Ovary (tissue), 9 donors: ENCODE results near the gene ATP6V1B1. TPM values are rescaled to one million over a fixed set of nuclear protein-coding genes. Genes with fewer than 3 reads are reported as not detected.

Experiments used
- DNase-seq, 5 donors: peaks; one replicate each; pipeline ENCODE4 v3.0.0-alpha.2; 2019 to 2020
- H3K27ac ChIP-seq, 2 donors: fragments of 200-600 bp; one replicate each; pipeline versions ENCODE4 v1.5.1 to v1.8.0; 2019 to 2022
- H3K27me3 ChIP-seq: fragments of 200-600 bp; one replicate; pipeline ENCODE4 v1.8.0; 2022
- H3K36me3 ChIP-seq: fragments of 200-600 bp; sonication (generic); one replicate; pipeline ENCODE4 v1.5.1; 2019
- H3K4me1 ChIP-seq: one replicate; pipeline ENCODE4 v1.8.1; 2013; ENCODE audit warnings: mild to moderate bottlenecking, moderate library complexity; ENCODE audit not compliant: insufficient read depth
- H3K4me3 ChIP-seq: fragments of 200-600 bp; sonication (generic); one replicate; pipeline ENCODE4 v1.5.1; 2017
- H3K9me3 ChIP-seq, 2 donors: fragments of 200-600 bp in 1 of 2; sonication (generic) in 1 of 2; one replicate each; pipeline versions ENCODE4 v1.5.1 to v1.8.1; 2013 to 2019; ENCODE audit warnings: mild to moderate bottlenecking in 1 of 2, moderate library complexity in 1 of 2
- EP300 ChIP-seq: sonication (generic); formaldehyde crosslinking; IDR thresholded peaks from one replicate; pipeline ENCODE4 v1.6.1; 2017; ENCODE audit warnings: antibody characterized with exemption
- POLR2A ChIP-seq: fragments of 450-650 bp; IDR thresholded peaks from one replicate; pipeline ENCODE4 v1.6.1; 2017; ENCODE audit warnings: antibody characterized with exemption, mild to moderate bottlenecking, moderate library complexity
- WGBS, 3 donors: extraction: QIAGEN DNeasy Blood & Tissue Kit in 1 of 3; methylation state at CpG; one replicate each; pipeline versions ENCODE4 v1.1.5 to v1.1.7; 2013 to 2017; 5-methylcytosine and 5-hydroxymethylcytosine counted together
- intact Hi-C, 4 donors: fragments of 100-400 bp; cut with DNase I; formaldehyde crosslinking; loops; one replicate each; pipeline versions ENCODE4 v1.11.0 to v1.15.1; 2022 to 2023
- polyA plus RNA-seq, 2 donors: library from polyadenylated mRNA; stranded (reverse); fragments of 200-250 nt in 1 of 2; fragments of 350-450 nt in 1 of 2; fragmentation: Illumina TruSeq in 1 of 2; extraction: RNeasy Lipid Tissue Mini Kit (QIAGEN cat#74804) in 1 of 2; gene quantifications; one replicate each; pipeline ENCODE4 v1.2.3, GENCODE V29; 2013 to 2014
- total RNA-seq, 7 donors: library from RNA; depleted of rRNA in 2 of 7; stranded (reverse); fragments of >200 nt in 2 of 7; fragmentation: NEBNext Ultra II Directional in 3 of 7; extraction: Animal tissue kit (Norgen Biotek cat#: 25700) in 3 of 7; gene quantifications; one replicate each; pipeline versions ENCODE4 v1.1.0 to v1.2.4, GENCODE V29; 2016 to 2023
- TF ChIP-seq, protein P1 (sequence below), 3 donors: fragments of 450-650 bp in 2 of 3; fragments of 200-600 bp in 1 of 3; IDR thresholded peaks; one replicate each; pipeline versions ENCODE4 v1.5.1 to v1.8.0; 2016 to 2022; ENCODE audit warnings: antibody characterized with exemption in 3 of 3, mild to moderate bottlenecking in 1 of 3
- donor health status: DM: no; HTN: no; CAD: no; lungs with moderate emphysema.
- donor health status: DM: no; HTN: no; CAD: no.
- donor health status: Bipolar disorder and iron deficiency.
- donor health status: DM: yes; HTN: yes; CAD: no.
- donor health status: DM: no; HTN: no; CAD: no.
- donor health status: DM: yes; HTN: yes; CAD: no.

The ATP6V1B1 gene
- total and polyA plus RNA-seq, 9 donors = 0.62 to 11.9 (median 1.6) TPM; not detected in 1

DNA sequence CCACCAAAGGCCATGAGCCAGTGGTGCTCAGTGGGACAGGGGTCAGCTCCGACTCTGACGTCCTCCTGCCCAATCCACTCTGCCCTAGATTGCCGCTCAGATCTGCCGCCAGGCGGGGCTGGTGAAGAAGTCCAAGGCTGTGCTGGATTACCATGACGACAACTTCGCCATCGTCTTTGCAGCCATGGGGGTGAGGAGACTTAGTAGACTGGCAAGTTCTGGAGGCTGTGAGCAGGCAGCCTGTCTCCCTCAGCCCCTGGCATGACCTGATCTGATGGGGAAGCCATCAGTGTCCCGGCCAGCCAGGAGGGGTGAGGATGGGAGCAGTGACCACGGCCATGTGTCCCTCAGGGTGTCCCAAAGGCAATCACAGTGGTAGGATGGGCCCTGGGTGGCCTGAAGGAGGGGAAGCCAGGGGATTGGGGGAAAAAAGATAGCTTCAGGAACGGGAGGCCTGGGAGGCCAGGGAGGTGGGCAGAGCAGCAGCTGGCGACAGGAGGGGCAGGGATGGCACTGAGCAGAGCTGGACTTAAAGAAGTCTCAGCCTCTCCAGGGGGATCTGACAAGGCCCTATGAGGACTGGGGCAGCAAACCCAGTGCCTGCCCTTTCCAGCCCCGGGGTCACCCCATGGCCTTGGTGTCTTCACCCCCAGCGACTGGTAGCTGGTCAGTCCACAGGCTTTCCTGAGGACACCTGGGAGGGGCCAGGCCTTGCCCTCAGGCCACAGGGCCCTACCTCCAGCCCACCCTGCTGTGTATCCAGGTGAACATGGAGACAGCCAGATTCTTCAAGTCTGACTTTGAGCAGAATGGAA lies 25.3 kb downstream of the ATP6V1B1 start:
- no peak overlapping the region for H3K4me3 ChIP-seq
- no peak overlapping the region for H3K27ac ChIP-seq
- DNase-seq = no peak
- no peaks in the 10 kb centered on the region for H3K27me3 ChIP-seq
- H3K36me3 ChIP-seq = no peaks in the 10 kb centered on the region
- no peaks in the 10 kb centered on the region for H3K4me1 ChIP-seq
- TF ChIP-seq, protein P1, sequence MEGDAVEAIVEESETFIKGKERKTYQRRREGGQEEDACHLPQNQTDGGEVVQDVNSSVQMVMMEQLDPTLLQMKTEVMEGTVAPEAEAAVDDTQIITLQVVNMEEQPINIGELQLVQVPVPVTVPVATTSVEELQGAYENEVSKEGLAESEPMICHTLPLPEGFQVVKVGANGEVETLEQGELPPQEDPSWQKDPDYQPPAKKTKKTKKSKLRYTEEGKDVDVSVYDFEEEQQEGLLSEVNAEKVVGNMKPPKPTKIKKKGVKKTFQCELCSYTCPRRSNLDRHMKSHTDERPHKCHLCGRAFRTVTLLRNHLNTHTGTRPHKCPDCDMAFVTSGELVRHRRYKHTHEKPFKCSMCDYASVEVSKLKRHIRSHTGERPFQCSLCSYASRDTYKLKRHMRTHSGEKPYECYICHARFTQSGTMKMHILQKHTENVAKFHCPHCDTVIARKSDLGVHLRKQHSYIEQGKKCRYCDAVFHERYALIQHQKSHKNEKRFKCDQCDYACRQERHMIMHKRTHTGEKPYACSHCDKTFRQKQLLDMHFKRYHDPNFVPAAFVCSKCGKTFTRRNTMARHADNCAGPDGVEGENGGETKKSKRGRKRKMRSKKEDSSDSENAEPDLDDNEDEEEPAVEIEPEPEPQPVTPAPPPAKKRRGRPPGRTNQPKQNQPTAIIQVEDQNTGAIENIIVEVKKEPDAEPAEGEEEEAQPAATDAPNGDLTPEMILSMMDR (IDR thresholded peaks at IDR 0.05) = no peak
- intact Hi-C loops = no loop called here
- WGBS, 3 donors = 64 to 73% (median 73%) methylated on average over 14 of the region's 14 CpGs
- H3K9me3 ChIP-seq = no peaks in the 10 kb centered on the region

DNA sequence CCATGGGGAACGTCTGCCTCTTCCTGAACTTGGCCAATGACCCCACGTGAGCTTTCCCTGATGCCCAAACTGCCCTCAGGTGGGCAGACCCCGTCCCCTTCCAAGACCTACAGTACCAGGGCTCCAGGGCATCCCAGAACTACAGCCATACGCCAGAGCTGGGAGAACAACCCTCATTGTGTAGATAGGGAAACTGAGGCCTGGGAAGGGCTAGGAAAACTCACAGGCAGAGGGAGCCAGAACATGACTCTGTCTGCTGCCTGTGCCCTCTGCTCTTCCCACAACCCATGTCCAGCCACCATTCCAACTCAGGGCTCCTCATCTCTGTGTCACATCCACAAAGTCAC lies 25.9 kb downstream of the ATP6V1B1 start:
- TF ChIP-seq POLR2A (no peak), EP300 (no peak)
- TF ChIP-seq, protein P1 (IDR thresholded peaks at IDR 0.05) = no peak
- Histone ChIP-seq H3K4me3 (no peak overlapping the region), H3K4me1 (no peaks in the 10 kb centered on the region), H3K27ac (no peak overlapping the region), H3K27me3 (no peaks in the 10 kb centered on the region), H3K9me3 (no peaks in the 10 kb centered on the region), H3K36me3 (no peaks in the 10 kb centered on the region)
- intact Hi-C loops = no loop called here
- no peak for DNase-seq
- 80 to 87% (median 86%) methylated on average over 4 of the region's 4 CpGs for WGBS, 3 donors

DNA sequence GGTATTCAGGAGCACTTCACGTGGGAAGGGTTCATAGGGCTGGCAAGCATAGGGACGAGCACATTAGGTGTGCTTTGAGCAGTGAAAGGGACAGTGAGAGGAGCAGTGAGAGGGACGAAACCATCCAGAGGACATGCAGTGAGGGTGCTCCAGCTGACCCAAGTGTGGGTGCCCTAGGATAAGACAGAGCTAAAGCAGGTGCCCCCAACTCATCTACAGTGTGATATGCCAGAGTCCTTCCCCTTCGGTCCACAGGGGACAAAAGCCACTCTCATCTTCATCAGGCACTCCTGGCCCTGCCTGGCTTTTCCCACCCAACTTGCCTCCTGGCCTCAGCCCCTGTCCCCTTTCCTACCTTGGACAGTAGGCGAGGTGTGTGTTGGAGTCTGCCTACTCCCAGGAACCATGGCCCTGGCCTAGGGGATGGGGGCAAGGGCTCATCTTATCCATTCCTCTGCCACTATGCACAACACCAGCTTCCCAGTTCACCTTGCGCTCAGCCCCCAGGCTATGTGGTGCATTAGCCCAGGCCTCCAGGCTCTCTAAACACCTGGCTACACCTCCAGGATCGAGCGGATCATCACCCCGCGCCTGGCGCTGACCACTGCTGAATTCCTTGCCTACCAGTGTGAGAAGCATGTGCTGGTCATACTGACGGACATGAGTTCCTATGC lies 26.6 kb downstream of the ATP6V1B1 start:
- Histone ChIP-seq H3K4me3 (no peak overlapping the region), H3K9me3 (no peaks in the 10 kb centered on the region), H3K27ac (no peak overlapping the region), H3K36me3 (no peaks in the 10 kb centered on the region), H3K4me1 (no peaks in the 10 kb centered on the region), H3K27me3 (no peaks in the 10 kb centered on the region)
- intact Hi-C loops = no loop called here
- DNase-seq = no peak
- WGBS, 3 donors = 73 to 77% (median 75%) methylated on average over 12 of the region's 12 CpGs
- TF ChIP-seq EP300 (no peak), POLR2A (no peak)
- TF ChIP-seq, protein P1 (IDR thresholded peaks at IDR 0.05) = no peak

DNA sequence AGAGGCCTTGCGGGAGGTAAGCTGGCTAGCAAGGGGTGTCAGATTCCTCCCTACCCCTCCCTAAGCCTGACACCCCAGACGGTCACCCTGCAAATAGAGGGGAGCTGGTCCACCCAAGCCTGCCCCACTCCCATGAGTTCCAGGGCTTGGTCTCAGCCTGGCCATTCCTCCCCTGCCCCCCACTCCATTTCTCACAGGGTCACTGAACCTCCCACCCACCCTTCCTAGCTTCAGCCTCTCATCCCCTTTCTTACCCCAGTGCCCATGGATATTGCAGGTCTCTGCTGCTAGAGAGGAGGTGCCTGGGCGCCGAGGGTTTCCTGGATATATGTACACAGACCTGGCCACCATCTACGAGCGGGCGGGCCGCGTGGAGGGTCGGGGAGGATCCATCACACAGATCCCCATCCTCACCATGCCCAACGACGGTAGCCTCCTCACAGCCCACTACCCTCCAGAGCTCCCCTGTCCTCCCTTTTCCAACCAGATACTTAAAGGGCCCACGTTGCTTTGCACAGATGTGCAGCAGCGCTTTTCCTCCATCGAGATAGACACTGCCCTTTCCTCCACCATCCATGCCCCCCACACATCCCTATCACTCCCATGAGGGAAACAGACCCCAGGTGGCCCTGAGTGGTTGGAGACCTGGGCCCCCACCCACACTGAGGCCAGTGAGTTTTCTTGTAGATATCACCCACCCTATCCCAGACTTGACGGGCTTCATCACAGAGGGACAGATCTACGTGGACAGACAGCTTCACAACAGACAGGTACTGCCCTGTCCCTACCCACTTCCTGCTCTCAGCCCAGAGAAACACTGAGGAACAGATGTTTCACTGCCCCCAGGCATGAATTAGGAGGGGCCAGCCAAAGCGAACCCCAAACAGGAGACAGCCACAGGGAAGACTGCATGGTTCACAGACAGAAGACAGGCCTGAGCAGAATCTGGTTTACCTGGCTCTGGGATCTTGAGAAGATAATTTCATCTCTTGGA lies 27.5 kb downstream of the ATP6V1B1 start:
- Histone ChIP-seq H3K9me3 (no peaks in the 10 kb centered on the region), H3K4me3 (no peak overlapping the region), H3K4me1 (no peaks in the 10 kb centered on the region), H3K36me3 (no peaks in the 10 kb centered on the region), H3K27me3 (no peaks in the 10 kb centered on the region), H3K27ac (no peak overlapping the region)
- intact Hi-C loops = no loop called here
- WGBS, 3 donors = 55 to 60% (median 59%) methylated on average over 18 of the region's 18 CpGs
- TF ChIP-seq EP300 (no peak), POLR2A (no peak)
- TF ChIP-seq, protein P1 (IDR thresholded peaks at IDR 0.05) = no peak
- no peak for DNase-seq
